Right hindlimb (tissue), 1 donor: Measurements from ENCODE around the gene SPRED3.

Experiments used
- DNase-seq: peaks from one replicate; pipeline ENCODE4 v3.0.0-alpha.2; 2018

The SPRED3 gene

DNA sequence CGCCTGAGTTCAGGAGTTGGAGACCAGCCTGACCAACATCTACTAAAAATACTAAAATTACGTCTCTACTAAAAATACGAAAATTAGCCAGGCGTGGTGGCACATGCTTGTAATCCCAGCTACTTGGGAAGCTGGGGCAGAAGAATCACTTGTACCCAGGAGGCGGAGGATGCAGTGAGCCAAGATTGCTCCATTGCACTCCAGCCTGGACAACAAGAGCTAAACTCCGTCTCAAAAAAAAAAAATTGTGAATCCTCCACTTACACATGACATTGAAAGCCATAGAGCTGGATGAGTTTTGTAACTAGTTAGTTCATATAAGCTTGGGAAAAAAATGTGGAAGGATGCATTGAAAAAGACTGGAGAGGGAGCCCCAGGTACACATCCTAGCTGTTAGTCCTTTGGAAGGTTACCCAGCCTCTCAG is 14.6 kb upstream of the SPRED3 start:
- DNase-seq, result no peak

DNA sequence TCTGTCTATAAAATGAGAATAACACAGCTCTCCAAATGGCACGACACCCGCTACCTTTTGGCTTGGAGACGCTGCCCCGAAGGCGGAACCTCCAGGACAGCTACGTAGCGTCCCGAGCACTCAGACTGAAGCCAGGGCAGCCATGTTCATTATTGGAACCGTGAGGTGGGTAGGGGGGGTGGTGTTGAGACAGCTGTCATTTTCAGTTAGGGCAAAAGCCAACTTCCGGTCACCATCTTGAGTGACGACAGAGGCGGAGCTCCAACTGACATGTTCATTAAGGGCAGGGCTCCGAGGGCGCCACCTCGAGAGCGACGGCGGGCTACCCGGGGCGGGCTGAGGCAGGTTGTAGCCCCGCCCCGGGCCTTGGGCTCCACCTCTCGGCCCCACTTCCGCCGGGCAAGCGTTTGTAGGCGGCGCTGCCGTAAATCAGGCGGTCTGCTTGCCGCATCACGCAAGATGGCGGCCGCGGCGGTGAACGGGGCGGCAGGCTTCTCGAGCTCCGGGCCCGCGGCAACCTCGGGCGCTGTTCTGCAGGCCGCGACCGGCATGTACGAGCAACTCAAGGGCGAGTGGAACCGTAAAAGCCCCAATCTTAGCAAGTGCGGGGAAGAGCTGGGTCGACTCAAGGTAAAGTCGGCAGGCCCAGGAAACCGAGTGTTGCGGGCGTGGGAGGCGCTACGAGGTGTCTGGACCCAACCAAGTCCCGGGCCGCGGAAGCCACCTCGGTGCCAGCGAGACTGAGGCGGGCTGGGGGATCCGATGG is 14.0 kb upstream of the SPRED3 start, which contains the start of gene PSMD8:
Gene PSMD8, plus strand, starts transcription at position 240 of the 766 bp plus-strand sequence. Its CDS starts 31 bp downstream, at position 271.
- DNase-seq, result peak; percentile 99

DNA sequence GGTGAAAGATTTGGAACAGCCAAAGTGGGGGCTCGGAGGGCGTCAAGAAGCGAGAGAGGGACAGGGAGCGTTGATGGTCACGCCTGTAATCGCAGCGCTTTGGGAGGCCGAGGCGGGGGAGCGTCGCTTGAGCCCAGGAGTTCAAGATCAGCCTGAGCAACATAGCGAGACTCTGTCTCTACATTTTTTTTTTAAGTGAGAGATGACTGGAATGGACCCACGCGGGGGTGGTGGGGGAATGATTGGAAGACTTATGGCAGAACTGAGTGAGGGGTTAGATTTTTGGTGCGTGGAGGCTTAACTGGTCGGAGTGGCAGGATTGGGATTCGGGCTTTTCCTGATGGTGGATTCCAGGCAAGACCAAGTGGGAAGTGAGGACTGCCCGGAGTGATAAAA is 13.4 kb upstream of the SPRED3 start:
- DNase-seq, result no peak

DNA sequence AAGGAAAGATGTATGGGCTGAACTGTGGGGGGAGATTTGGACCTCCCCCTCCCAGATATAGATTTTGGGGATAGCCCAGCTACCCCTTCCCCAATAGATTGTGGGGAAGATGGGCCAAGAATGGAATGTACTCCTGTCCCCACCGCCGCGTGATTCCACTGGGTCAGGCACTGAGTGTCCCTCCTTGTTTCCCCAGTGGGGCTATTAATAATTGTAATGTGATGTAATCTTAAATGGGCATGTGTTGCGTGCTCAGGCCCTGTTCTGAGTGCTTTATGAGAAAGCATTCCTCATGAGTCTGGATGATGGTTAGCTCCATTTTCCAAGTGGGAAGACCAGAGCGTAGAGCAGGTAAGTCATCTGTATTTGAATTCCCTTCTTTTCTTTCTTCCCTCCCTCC is 12.7 kb upstream of the SPRED3 start:
- no peak for DNase-seq

DNA sequence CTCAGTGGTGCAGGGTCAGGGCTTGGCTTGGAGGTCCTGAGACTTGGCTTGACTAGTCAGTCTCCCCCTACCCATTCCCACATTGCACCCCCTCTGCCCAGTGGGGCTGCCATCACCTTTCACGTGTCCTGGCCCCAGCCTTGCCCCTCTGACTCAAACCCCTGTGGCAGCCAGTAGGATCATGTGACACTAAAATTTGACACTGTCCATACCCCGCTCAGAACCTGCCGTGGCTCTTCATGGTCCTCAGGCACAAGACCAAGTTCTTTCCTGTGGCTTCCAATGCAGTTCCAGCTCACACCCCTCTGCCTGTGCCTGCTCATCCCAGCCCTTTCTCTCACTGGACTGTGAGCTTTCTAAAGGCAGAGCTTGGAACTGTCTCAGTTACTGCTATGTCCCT is 11.9 kb upstream of the SPRED3 start:
- no peak for DNase-seq

DNA sequence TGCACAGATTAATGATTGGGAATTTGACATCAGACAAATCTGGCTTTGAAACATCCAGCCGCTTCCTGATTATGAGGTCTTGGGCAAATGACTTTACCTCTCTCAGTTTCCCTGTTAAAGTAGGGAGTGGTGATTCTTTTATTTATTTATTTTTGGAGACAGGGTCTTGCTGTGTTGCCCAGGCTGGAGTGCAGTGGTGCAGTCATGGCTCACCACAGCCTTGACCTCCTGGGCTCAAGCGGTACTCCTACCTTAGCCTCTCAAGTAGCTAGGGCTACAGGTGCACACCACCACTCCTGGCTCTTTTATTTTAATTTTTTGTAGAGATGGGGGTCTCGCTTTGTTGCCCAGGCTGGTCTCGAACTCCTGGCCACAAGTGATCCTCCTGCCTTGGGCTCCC is 11.4 kb upstream of the SPRED3 start:
- no peak for DNase-seq

DNA sequence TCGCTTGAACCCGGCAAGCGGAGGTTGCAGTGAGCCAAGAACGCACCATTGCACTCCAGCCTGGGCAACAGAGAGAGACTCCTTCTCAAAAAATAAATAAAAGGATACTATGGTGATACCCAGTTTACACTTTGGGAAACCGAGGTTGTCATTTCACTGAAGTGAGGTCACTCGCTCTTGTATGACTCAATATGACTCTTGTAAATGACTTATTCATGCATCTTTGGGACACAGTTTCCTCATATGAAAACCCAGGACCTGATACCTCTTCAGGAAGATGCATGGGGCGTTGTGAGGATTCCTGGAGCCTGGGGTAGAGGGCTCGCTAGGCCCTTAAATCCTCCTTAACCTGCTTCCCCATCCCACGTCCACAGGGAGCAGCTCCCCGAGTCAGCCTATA is 9.6 kb upstream of the SPRED3 start:
- DNase-seq, result no peak

DNA sequence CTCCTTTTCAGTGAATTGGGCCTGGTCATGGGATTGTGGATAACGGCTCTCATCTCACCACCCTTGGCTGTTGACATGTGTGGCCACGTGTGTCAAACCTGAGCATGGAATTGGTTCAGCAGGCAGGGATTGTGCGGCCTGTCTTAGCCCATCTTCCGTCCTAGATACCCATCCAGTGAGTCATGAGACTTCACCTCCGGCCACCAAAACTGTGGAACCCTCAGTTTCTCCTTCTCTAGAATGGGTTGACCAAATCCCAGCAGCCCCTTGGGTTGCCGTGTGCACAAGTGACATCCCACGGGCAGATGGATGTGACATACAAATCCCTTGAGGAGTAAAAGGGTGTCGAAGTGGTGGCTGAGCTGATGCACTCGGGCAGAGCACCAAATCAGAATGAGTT is 7.4 kb upstream of the SPRED3 start:
- no peak for DNase-seq

DNA sequence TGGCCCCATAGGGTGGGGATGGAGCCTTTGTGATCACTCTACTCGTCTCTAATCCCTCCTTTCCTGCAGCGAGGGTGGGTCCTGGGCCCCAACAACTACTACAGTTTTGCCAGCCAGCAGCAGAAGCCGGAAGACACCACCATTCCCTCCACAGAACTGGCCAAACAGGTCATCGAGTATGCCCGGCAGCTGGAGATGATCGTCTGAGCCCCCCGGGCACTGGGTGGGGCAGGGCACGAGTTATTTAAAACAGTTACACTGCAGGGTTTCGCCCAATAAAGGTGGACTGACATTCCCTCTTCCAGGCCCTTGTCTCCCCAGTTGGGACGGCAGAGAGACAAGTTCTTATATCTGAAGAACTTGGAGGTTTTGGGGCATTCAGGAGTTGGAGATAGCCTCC is 5.3 kb upstream of the SPRED3 start:
- no peak for DNase-seq

DNA sequence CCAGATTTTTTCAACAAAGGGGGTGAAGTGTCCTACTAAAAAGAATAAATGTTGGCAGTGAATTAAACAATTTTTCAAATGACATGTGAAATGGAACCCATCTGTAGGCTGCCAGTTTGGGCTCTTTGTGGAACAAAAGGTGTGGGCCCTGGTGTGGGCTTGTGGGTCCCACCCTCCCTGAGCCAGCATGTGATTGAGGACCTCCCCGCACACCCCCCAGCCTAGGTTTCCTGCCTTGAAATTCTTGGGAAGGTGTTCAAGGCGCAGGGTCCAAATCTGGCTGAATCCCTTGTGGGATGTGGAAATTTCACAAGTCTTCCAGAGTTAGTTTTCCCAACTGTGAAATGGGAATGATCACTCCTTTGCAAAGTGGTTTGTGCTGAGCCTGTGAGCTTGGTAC is 4.8 kb upstream of the SPRED3 start:
- no peak for DNase-seq

DNA sequence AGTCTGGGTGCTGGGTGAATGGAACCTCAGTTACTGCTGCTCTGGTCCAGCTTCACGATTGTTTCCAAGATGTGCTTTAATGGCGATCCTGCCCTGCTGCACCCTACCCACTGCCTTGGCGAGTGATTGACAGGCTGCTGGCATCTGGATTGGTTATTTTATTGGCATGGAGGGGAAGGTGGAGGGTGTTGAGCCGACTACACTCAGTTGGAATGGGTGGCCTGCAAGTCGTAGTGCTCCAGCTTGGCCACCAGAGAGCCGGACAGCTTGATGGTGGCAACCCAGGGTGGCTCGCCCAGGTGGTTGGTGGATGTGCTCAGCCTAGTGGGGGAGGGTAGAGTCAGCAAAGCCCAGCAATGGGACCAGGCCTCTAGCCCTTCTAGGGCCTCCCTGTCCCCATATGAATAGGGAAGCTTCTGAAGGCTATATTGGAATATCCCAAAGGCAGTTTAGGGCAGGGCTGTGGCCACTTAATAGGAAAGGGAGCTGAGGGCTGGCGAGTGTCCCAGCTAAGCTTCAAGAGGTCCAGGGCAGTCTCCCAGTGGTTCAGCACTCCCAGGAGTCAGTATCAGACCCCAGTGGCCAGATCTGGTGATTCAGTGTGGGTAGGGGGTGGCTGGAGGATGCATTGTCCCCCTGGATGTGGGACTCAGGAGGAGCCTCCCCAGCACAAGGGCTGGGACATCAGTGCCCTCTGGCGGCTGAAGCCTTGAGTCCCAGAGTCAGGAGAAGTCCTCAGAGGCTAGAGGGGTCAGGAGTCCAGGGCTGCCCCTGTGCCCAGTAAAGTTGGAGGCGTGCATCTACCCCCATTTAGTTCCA is 4.1 kb upstream of the SPRED3 start:
- DNase-seq, result peak; percentile 36

DNA sequence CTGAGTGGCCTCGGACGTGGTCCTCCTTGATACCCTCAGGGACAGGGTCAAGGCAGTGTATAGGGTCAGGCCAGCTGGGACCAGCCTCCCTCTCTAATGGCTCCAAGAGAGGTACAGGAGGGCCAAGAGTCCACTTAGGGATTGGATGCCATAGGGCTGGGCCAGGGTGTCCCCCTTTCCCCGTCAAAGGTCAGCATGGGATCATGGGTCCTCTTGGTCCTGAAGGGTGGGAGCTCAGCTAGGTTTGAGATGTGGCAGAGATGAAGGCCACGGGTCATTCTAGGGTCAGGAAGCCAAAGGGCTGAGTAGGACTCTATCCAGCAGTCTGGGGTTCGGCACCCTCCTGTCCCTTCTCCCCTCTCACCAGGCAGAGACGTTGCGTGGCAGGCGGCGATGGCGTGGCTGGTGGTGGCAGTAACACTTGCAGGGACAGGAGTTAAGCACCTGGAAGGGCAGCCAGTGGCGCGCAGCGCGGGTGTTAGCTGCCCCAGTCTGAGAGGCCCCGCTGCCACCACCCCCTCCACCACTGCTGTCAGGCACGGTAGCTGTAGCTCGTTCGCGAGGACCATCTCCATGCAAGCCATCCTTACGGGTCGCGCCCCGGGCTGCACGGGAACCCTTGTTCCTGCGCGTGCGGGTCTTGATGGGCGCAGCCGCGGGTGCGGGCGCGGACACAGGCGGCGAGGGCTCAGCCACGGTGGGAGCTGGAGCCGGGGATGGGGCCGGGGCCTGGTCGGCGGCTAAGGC is 3.3 kb upstream of the SPRED3 start:
- DNase-seq, result no peak

DNA sequence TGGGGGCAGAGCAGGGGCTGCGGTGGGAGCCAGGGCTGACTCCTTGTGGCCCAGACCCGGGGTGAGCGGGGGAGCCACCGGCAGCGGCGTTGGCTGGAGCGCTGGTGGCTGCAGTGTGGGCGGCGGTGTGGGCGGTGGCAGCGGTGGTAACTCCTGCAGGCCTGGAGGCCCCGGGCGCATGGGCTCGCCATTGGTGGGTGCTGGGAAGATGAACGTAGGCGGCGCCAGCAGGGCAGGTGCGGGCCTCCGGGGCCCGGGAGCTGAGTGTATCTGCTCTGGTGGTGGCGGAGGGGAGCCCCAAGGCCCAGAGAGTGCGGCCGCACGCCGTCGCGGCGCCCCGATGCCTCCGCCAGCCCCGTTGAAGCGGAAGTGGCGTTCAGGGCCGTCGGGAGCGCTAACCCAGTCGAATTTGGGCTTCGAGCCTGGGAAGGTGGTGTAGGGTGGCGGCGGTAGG is 2.7 kb upstream of the SPRED3 start:
- peak; percentile 36 for DNase-seq

DNA sequence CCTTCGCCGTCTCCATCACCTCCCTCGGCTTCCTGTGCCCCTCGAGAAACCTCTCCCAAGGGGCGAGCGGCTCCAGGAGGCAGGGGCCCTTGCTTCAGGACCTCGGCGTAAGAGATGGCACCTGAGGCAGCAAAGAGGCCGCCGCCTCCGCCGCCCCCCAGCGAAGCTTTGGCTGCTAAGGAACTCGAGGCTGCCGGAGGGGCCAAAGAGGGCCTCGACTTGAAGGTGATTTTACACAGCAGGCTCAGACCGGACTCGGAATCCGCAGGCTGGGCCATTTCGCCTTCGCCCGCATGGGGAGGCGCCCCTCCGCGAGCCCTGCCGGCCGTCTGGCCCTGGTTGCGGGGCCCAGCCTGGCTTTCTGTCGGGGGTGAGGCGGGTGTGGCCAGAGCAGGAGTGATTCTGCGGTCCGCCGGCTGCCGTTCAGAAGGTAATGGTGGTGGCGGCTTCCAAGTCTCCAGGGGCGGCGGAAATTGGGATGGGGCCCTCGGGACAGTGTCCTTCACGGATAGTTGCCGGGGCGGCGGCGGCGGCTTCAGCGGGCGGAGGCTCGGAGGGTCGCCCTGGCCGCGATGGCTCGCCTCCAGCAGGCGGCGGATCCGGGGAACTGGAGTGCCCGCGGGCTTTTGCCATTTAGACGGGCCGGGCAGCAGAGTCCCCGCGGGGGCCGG is 2.1 kb upstream of the SPRED3 start:
- DNase-seq, result peak; percentile 47

DNA sequence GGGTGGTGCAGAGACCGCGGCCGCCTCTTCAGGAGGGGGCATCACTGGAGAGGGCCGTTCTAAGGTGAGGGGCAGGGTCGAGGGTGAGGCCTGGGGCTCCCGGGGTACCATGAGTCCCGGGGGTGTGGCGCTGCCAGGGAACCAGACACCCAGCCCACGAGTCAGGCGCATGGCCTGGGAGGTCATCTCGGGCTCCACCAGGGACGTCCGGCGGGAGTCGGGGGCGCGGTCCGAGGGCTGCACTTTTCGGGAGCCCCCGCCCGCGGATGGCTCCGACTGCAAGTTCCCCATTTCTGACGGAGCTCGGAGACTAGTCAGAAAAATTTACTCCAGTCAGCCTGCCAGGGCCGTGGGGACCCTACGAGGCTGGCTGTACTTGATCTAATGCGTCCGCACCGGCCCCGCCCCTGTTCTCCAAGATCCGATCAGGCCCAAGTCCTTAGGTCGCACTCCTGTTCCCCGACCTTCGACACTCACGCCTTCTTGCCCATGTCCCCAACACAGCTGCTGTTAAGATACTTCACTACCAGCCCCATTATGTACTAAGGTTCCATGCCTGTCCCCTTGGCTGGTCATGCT is 1.4 kb upstream of the SPRED3 start:
- peak; percentile 38 for DNase-seq

DNA sequence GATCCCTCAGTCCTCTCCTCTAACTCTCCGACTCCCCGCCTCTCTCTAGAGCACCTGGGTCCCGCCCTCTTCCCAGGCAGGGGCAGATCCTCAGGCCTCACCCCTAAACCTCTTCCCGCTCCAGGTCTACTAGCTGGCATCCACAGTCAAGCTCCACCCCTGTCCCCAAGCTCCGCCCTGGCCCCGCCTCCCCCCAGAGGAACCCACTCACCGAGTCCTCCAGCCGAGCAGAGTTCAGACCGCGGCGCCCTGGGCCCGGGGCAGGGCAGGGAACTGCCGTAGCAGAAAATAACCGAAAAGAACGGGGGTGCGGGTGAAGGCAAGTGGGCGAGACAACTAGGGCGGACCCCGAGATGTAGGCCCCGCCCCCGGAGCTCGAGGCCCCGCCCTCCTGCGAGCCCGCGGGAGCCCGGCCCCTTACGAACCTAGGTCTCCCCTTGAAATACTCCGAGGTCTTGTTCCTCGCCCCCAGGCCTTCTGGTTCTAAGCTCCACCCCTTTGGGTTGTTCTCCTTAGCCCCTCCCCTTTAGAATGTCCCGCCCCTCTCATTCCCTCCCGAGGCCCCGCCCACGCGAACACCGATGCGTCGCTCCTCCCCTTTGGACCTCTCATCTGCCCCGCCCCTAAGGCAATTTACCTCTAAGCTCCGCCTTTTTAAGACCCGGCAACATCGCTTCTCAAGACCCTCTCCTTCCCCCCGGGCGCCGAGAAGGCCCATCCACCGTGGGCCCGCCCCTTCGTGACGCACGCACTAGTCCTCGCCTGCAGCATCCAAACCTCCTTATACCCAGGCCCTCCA is 748 bp upstream of the SPRED3 start, which contains the start of gene GGN:
Gene GGN, minus strand, starts transcription at position 485 of the 799 bp plus-strand sequence. CDS start 773 bp downstream, outside the sequence.
- peak; percentile 72 for DNase-seq

DNA sequence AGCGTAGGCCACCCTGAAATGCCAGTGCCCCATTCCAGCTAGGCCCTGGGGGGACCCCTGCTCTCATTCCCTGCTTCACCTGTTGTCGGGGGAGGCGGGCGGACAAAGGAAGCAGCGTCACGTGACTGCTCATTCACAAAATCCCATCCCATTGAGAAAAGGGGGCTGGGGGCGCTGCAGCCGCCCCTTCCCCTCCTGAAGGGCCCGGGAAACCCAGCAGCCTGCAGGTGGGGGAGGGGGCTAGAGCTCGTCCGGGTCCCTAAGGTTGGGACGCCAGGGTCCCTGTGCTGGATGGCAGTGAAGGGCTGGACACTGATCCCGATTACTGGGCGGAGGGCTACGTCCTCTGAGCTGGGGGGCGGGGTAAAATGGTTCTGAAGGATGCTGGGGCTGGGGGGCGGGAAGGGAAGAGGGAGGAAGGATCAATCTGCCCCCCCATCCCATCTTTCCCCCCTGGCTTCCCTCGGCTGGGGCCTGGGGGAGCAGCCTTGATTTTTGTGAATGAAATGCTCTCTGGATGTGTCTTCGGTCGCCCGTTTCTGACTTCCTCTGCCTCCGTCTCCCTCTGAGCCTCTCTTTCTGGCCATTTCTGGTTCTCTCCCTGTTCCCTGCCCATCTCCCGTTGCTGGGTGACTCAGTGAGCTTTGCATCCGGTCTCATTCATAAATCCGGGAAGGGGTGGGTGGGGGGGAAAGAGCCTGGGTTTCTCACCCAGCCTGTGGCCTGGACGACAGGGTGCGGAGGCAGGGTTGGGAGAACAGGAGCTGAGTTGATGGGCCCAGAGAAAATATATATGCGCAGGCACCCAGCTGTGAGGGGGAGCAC is 816 bp downstream of the SPRED3 start:
- no peak for DNase-seq

DNA sequence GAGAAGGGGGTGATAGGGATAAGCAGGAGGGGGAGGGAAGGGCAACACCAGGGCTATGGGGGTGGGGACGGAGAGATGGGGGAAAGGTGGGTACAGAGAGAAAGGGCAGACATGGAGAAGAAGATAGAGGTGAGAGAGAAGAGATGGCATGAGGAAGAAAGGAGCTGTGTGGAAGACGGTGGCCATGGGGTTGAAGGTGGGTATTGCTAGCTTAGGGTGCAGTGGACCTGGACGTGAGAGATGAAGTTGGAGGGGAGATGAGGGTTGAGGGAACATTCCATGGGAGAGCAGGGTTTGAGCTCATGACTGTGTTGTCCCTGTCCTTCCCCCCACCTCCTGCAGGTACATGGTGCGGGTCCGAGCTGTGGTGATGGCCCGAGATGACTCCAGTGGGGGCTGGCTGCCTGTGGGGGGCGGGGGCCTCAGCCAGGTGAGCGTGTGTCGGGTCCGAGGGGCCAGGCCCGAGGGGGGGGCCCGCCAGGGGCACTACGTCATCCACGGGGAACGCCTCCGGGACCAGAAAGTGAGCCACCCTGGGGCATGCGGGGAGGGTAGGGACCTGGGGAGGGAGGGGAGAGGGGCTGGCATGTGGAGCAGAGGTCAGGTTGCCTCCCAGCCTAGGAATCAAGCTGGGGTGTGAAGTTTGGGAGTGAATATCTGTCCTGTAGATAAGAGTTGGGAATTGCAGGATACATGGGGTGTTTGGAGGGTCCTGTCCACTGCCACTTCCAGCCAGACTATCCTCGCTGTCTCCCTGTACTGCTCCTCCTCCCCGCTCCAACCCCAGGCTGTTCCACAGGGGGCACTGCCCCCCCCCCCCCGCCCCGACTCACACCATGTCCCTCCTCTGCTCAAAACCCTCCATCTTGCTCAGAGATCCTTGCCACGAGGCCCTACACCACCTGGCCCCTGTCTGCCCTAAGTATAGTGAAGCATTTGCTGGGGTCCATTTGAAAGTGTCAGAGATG is 1.7 kb downstream of the SPRED3 start:
- no peak for DNase-seq

DNA sequence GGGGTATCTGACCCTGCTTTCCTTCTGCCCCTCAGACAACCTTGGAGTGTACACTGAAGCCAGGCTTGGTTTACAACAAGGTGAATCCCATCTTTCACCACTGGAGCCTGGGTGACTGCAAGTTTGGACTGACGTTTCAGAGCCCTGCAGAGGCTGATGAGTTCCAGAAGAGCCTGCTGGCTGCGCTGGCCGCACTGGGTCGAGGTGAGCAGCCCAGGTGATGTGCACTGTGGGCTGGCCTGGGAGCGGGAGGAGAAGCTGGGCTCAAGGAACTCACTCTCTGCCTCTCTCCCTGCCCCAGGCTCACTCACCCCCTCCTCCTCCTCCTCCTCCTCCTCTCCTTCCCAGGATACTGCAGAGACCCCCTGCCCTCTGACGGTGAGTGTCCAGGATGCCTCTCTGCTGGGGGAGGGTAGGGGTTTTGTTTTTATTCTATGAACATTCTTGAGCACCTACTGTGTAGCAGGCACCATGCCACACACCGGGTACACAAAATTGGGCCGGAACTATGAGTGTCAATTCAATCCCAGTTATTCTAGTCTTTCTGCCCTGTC is 3.5 kb downstream of the SPRED3 start:
- no peak for DNase-seq
